Breast epithelium (tissue), 4 donors: ENCODE measurements around the gene TARS1. TPM values are rescaled to one million over a fixed set of nuclear protein-coding genes. Genes with fewer than 3 reads are reported as not detected.

Source experiments
- DNase-seq, 2 donors: peaks; one replicate each; pipeline ENCODE4 v3.0.0-alpha.2; 2019; ENCODE audit warnings: low spot score in 2 of 2
- H3K27ac ChIP-seq, 2 donors: fragments of 200-600 bp; sonication (generic) in 1 of 2; one replicate each; pipeline ENCODE4 v1.5.1; 2016 to 2019; ENCODE audit warnings: mild to moderate bottlenecking in 1 of 2
- H3K27me3 ChIP-seq, 2 donors: fragments of 200-600 bp; sonication (generic) in 1 of 2; one replicate each; pipeline versions ENCODE4 v1.5.1 to v1.6.0; 2017 to 2019; ENCODE audit warnings: control low read depth in 1 of 2, mild to moderate bottlenecking in 1 of 2
- H3K36me3 ChIP-seq: fragments of 200-600 bp; one replicate; pipeline ENCODE4 v1.5.1; 2019
- H3K4me1 ChIP-seq, 2 donors: fragments of 200-600 bp; sonication (generic); one replicate each; pipeline ENCODE4 v1.5.1; 2016 to 2019; ENCODE audit warnings: control low read depth in 1 of 2
- H3K4me3 ChIP-seq, 3 donors: fragments of 200-600 bp; sonication (generic); 1 replicate in 2 of 3; 2 replicates in 1 of 3; pipeline ENCODE4 v1.5.1; 2016 to 2019; ENCODE audit warnings: mild to moderate bottlenecking in 3 of 3, moderate library complexity in 2 of 3
- H3K9me3 ChIP-seq, 2 donors: fragments of 200-600 bp; sonication (generic) in 1 of 2; one replicate each; pipeline ENCODE4 v1.5.1; 2016 to 2019; ENCODE audit warnings: control low read depth in 1 of 2
- POLR2A ChIP-seq: fragments of 450-650 bp; IDR thresholded peaks from one replicate; pipeline ENCODE4 v1.6.1; 2016; ENCODE audit warnings: antibody characterized with exemption, mild to moderate bottlenecking, moderate library complexity
- POLR2AphosphoS5 ChIP-seq, 3 donors: sonication (generic); formaldehyde crosslinking; IDR thresholded peaks; one replicate each; pipeline ENCODE4 v1.6.1; 2017; ENCODE audit warnings: antibody characterized with exemption in 3 of 3
- intact Hi-C: fragments of 100-400 bp; cut with DNase I; formaldehyde crosslinking; loops from one replicate; pipeline ENCODE4 v1.15.1; 2023; ENCODE audit warnings: low total_unique reads
- total RNA-seq, 3 donors: library from RNA; depleted of rRNA; stranded (reverse); fragments of >200 nt; gene quantifications; one replicate each; pipeline ENCODE4 v1.1.0, GENCODE V29; 2016
- TF ChIP-seq, protein P1 (sequence below), 3 donors: fragments of 450-650 bp; IDR thresholded peaks; one replicate each; pipeline ENCODE4 v1.5.1; 2016 to 2017; ENCODE audit warnings: antibody characterized with exemption in 3 of 3, mild to moderate bottlenecking in 3 of 3, moderate library complexity in 3 of 3

TARS1 gene
- total RNA-seq, 3 donors from 2014 or later, result 58.4 to 66.5 (median 64.2) TPM

DNA sequence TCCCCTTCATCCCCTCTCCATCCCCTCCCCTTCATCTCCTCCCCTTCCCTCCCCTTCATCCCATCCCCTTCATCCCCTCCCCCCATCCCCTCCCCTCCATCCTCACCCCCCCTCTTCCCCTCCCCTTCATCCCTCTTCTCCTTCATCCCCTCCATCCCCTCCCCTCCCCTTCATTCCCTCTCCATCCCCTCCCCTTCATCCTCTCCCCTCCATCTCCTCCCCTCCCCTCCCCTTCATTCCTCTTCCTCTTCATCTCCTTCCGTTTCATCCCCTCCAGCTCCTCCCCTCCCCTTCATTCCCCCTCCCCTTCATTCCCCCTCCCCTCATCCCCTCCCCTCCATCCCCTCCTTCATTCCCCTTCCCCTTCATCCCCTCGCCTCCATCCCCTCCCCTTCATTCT, 40.1 kb downstream of the TARS1 start:
- Histone ChIP-seq H3K36me3 (no peaks in the 10 kb centered on the region), H3K4me3 (no peak overlapping the region), H3K27ac (no peak overlapping the region), H3K9me3 (no peaks in the 10 kb centered on the region), H3K4me1 (no peaks in the 10 kb centered on the region), H3K27me3 (no peaks in the 10 kb centered on the region)
- no peak for DNase-seq
- no peak for TF ChIP-seq POLR2A
- no peak for TF ChIP-seq POLR2AphosphoS5 (IDR thresholded peaks at IDR 0.05)
- TF ChIP-seq, protein P1, sequence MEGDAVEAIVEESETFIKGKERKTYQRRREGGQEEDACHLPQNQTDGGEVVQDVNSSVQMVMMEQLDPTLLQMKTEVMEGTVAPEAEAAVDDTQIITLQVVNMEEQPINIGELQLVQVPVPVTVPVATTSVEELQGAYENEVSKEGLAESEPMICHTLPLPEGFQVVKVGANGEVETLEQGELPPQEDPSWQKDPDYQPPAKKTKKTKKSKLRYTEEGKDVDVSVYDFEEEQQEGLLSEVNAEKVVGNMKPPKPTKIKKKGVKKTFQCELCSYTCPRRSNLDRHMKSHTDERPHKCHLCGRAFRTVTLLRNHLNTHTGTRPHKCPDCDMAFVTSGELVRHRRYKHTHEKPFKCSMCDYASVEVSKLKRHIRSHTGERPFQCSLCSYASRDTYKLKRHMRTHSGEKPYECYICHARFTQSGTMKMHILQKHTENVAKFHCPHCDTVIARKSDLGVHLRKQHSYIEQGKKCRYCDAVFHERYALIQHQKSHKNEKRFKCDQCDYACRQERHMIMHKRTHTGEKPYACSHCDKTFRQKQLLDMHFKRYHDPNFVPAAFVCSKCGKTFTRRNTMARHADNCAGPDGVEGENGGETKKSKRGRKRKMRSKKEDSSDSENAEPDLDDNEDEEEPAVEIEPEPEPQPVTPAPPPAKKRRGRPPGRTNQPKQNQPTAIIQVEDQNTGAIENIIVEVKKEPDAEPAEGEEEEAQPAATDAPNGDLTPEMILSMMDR (IDR thresholded peaks at IDR 0.05), result no peak
- intact Hi-C loops, result no loop called here

DNA sequence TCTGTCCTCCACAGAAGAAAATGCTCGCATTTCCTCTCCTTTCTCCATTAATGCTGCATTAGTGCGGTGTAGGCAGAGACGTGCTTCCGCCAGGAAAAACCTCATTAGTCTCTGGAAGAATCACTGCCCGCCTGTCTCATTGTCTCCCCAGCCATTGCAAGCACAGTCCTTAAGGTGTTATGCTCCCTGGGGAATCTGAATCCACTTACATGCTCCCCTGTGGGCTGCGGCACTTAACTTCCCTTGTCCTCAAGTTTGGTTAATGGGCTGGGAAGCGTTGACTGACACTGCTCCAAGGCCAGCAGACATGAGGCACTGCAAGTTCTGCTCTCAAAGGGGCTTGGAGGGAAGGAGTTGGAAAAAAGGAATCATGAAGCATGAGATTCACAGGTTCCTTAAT, 41.6 kb downstream of the TARS1 start:
- Histone ChIP-seq H3K36me3 (no peaks in the 10 kb centered on the region), H3K27ac (no peak overlapping the region), H3K27me3 (no peaks in the 10 kb centered on the region), H3K4me3 (no peak overlapping the region), H3K9me3 (no peaks in the 10 kb centered on the region), H3K4me1 (no peaks in the 10 kb centered on the region)
- no peak for DNase-seq
- intact Hi-C loops, result no loop called here
- TF ChIP-seq POLR2AphosphoS5 (IDR thresholded peaks at IDR 0.05) (no peak), POLR2A (no peak)
- TF ChIP-seq, protein P1 (IDR thresholded peaks at IDR 0.05), result no peak

DNA sequence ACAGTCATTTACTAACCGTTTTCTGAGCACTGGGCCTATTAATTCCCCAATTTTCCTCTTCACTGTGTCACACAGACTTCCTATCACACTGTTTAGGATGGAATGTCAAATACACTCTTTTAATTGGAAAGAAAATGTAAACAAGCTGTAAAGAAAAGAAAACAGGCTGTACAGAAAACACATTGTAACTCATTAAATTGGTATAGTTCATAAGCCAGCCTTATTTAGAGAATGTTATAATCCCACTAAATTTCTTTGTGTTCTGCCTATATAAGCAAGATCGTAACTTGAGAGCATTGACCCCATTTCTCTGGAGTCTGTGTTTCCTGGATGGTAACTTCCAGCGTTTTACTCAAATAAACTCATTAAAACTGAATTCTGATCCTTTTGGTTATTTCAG, 46.5 kb downstream of the TARS1 start:
- H3K27ac ChIP-seq, result no peak overlapping the region
- no peak for DNase-seq
- no peaks in the 10 kb centered on the region for H3K27me3 ChIP-seq
- H3K4me3 ChIP-seq, result no peak overlapping the region
- no peaks in the 10 kb centered on the region for H3K36me3 ChIP-seq
- TF ChIP-seq POLR2AphosphoS5 (IDR thresholded peaks at IDR 0.05) (no peak), POLR2A (no peak)
- TF ChIP-seq, protein P1 (IDR thresholded peaks at IDR 0.05), result no peak
- H3K4me1 ChIP-seq, result no peaks in the 10 kb centered on the region
- H3K9me3 ChIP-seq, result peaks cover 0 to 3% of the 10 kb centered on the region in 2 donors
- intact Hi-C loops, result no loop called here

DNA sequence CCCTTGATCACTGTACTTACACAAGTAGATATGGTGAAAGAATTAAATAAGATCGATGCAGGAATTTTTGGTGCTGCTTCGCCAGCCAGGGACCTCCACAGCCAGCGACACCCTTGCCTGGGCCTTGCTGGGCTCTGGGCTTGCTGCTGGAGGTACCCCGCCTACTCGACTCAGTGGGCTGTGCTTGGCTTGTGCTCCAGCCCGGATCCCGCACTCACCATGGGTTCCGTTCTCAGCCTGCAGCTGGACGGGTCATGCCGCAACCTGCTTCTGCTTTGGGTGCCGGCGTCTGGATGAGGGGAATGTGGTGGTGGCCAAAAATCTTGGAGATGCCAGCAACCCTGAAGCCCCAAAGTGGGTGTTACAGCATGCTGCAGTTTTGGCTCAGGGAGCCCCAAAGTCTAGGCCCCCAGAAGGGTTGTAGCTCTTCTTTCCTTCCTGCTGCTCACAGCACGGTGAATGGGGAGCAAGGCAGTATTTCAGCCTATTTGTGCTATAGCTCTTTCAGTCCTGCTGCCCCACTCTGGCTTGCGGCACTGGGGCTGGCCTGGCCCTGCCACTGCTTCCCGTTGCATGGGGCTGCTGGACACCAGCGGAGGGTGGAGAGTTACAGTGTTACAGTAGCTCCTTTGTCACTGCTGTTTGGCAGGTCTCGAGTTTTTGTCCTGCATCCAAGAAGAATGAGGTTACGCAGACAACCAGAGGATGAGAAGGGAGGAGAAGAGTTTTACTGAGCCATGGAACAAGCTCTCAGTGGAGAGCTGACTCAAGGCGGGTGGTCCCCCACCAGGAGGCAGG, 48.0 kb downstream of the TARS1 start:
- no peaks in the 10 kb centered on the region for H3K4me1 ChIP-seq
- no peaks in the 10 kb centered on the region for H3K27me3 ChIP-seq
- peak overlapping the region in 1 of 3 donors; percentile 33 for H3K4me3 ChIP-seq
- H3K9me3 ChIP-seq, result peaks cover 0 to 3% of the 10 kb centered on the region in 2 donors
- H3K27ac ChIP-seq, result no peak overlapping the region
- no peak for DNase-seq
- TF ChIP-seq POLR2AphosphoS5 (IDR thresholded peaks at IDR 0.05), result no peak
- TF ChIP-seq, protein P1 (IDR thresholded peaks at IDR 0.05), result no peak
- no peak for TF ChIP-seq POLR2A
- H3K36me3 ChIP-seq, result no peaks in the 10 kb centered on the region
- intact Hi-C loops, result no loop called here

DNA sequence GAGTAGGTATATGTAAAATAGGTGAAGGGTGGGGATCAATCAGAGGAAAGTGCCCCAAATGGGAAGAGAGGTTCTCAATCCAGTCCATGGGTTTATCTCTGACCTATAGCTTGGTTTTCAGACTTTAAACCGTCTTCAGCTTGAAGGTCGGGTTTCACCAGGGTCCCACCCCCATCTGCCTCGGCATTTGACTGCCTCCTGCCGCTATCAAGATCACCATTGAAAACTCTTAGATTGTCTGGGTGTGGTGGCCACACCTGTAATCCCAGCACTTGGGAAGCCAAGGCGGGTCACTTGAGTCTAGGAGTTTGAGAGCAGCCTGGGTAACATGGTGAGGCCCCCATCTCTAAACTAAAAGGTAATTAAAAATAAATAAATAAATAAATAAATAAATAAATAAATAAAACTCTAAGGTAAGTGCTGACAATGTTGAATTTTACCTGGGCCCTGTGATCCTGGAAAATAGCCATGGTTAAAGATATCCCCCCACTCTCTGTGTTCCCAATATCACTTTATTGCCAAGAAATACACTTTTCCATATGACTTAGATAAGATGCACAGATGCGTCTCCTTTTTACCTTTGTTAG, 48.8 kb downstream of the TARS1 start:
- Histone ChIP-seq H3K36me3 (no peaks in the 10 kb centered on the region), H3K27ac (no peak overlapping the region), H3K4me1 (no peaks in the 10 kb centered on the region), H3K9me3 (peaks cover 0 to 3% of the 10 kb centered on the region in 2 donors), H3K4me3 (no peak overlapping the region), H3K27me3 (no peaks in the 10 kb centered on the region)
- intact Hi-C loops, result no loop called here
- DNase-seq, result no peak
- no peak for TF ChIP-seq POLR2A
- no peak for TF ChIP-seq POLR2AphosphoS5 (IDR thresholded peaks at IDR 0.05)
- TF ChIP-seq, protein P1 (IDR thresholded peaks at IDR 0.05), result no peak
